ENCODE data around the gene PRR33. TPM values are rescaled to one million over a fixed set of nuclear protein-coding genes. Genes with fewer than 3 reads are reported as not detected.

The PRR33 gene
- total RNA-seq, 2 experiments from 2014 or later = not detected

DNA sequence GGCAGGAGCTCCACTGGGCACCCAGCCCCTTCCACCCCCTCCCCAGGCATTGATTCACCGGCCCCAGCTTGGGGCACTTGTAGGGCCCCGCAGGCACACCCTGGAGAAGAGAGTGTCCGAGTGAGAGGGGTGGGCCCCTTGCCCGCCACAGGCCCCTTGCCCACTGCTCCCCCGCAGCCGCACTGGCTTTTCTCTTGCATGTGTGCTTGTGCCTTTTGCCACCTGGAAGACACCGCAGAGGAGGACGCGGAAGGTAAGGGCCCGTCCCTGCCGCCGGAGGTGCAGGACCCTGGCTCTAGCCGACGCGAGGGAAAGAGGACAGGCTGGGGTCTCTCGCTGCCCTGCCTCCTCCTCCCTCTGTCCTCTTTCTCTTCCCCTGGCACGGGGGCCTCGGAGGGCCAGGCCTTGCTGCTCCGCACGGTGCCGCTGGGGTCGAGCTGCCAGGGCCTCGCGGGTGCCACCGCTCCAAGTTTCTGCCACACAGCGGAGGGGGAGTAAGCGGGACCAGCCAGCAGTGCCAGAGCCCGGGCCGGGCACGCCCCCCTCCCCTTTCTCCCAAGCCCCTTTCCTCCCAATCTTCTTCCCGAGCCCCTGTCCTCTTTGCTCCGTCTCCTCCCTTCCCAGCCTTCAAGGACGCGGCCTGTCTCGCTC lies 37.3 kb upstream of the PRR33 start:
- Histone ChIP-seq H3K4me3 (ENCODE audit: low read length) (no peak overlapping the region), H3K36me3 (ENCODE audit: insufficient read depth, low read length) (no peaks in the 10 kb centered on the region), H3K27me3 (ENCODE audit: control insufficient read depth in 1 of 2, insufficient read depth in 2 of 2, low read length in 2 of 2) (no peaks in the 10 kb centered on the region), H3K9me3 (ENCODE audit: control insufficient read depth in 1 of 2, insufficient read depth in 1 of 2, low read length in 2 of 2) (no peaks in the 10 kb centered on the region), H3K27ac (ENCODE audit: low read depth in 1 of 2, low read length in 2 of 2) (no peak overlapping the region), H3K4me1 (ENCODE audit: insufficient read depth, low read length) (peaks cover 9% of the 10 kb centered on the region)
- POLR2A ChIA-PET = no interaction called here
- DNase-seq (peak in 1 of 14 experiments; percentile 19), ATAC-seq (ENCODE audit: poor library complexity) (no peak)
- Mint-ChIP-seq H3K27ac (no peak overlapping the region), H3K27me3 (peaks cover under 1% of the 10 kb centered on the region), H3K36me3 (ENCODE audit: low read depth) (no peaks in the 10 kb centered on the region), H3K4me1 (ENCODE audit: low read depth) (peaks cover under 1% of the 10 kb centered on the region), H3K4me3 (no peak overlapping the region), H3K9me3 (no peaks in the 10 kb centered on the region)
- TF ChIP-seq, protein P1, sequence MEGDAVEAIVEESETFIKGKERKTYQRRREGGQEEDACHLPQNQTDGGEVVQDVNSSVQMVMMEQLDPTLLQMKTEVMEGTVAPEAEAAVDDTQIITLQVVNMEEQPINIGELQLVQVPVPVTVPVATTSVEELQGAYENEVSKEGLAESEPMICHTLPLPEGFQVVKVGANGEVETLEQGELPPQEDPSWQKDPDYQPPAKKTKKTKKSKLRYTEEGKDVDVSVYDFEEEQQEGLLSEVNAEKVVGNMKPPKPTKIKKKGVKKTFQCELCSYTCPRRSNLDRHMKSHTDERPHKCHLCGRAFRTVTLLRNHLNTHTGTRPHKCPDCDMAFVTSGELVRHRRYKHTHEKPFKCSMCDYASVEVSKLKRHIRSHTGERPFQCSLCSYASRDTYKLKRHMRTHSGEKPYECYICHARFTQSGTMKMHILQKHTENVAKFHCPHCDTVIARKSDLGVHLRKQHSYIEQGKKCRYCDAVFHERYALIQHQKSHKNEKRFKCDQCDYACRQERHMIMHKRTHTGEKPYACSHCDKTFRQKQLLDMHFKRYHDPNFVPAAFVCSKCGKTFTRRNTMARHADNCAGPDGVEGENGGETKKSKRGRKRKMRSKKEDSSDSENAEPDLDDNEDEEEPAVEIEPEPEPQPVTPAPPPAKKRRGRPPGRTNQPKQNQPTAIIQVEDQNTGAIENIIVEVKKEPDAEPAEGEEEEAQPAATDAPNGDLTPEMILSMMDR (IDR thresholded peaks at IDR 0.05) = no peak
- intact Hi-C loops (cut with DNase I, micrococcal nuclease) = no loop called here
- CTCF ChIA-PET = no interaction called here

DNA sequence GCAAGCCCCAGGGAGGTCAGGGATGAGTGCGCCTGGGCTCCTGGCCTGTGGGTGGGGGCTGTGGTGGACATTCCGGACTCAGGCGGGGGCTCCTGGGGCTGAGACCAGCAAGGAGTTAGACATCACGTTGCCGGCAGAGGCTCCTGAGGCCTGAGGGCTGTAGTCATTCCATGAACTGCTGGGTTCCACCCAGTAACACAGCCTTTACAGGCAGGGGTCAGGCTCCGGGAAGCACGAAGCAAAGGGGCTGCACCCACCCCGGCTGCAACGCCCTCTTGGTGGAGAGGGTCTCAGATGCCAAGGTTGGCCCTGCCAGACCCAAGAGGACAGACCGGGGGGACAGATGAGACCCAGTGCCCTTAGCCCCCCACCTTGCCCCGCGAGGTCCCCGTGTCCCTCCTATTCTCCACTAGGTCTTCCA lies 36.8 kb upstream of the PRR33 start:
- H3K4me3 ChIP-seq (ENCODE audit: low read length) = no peak overlapping the region
- DNase-seq = no peak
- no peak overlapping the region for H3K27ac ChIP-seq (ENCODE audit: low read depth in 1 of 2, low read length in 2 of 2)
- peaks cover 9% of the 10 kb centered on the region for H3K4me1 ChIP-seq (ENCODE audit: insufficient read depth, low read length)
- no peaks in the 10 kb centered on the region for H3K9me3 ChIP-seq (ENCODE audit: control insufficient read depth in 1 of 2, insufficient read depth in 1 of 2, low read length in 2 of 2)
- H3K4me1 Mint-ChIP-seq (ENCODE audit: low read depth) = peaks cover 6% of the 10 kb centered on the region
- CTCF ChIA-PET = no interaction called here
- POLR2A ChIA-PET = no interaction called here
- no peak overlapping the region for H3K27ac Mint-ChIP-seq
- peaks cover 6% of the 10 kb centered on the region for H3K27me3 Mint-ChIP-seq
- intact Hi-C loops (cut with DNase I, micrococcal nuclease) = no loop called here
- H3K36me3 Mint-ChIP-seq (ENCODE audit: low read depth) = no peaks in the 10 kb centered on the region
- ATAC-seq (ENCODE audit: poor library complexity) = no peak
- H3K27me3 ChIP-seq (ENCODE audit: control insufficient read depth in 1 of 2, insufficient read depth in 2 of 2, low read length in 2 of 2) = no peaks in the 10 kb centered on the region
- no peaks in the 10 kb centered on the region for H3K36me3 ChIP-seq (ENCODE audit: insufficient read depth, low read length)
- no peak overlapping the region for H3K4me3 Mint-ChIP-seq
- no peaks in the 10 kb centered on the region for H3K9me3 Mint-ChIP-seq
- TF ChIP-seq, protein P1 (IDR thresholded peaks at IDR 0.05) = no peak

DNA sequence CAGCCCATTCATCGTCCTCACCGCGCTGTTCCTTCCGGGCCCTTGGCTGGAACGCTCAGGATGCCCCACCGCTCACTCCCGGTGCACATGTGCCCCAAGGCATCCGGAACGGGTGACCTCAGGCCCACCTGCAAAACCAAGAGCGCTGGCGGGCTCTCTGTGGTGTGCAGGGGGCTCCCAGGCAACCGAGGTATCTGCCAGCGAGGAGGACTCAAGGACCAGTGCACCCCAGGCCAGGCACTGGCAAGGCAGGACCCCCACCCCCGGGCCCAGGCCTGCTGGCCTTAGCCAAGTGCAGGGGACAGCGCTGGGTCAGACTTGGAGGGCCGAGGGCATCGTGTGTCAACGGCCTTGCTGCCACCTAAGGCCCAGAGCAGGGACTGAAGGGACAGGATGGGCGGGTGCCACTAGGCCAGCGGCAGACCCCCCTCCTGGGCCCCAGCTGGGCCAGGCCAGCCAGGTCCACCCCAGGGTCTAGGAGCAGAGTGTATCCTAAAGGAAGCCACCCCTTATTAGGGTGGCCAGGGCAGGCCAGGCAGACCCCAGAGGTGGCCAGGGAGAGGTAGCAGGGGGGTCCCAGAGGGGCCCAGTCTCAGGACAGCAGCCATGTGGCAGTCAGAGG lies 36.3 kb upstream of the PRR33 start:
- Mint-ChIP-seq H3K27me3 (peaks cover 6% of the 10 kb centered on the region), H3K4me1 (ENCODE audit: low read depth) (peaks cover 7% of the 10 kb centered on the region), H3K9me3 (no peaks in the 10 kb centered on the region), H3K36me3 (ENCODE audit: low read depth) (no peaks in the 10 kb centered on the region), H3K4me3 (no peak overlapping the region), H3K27ac (no peak overlapping the region)
- no peaks in the 10 kb centered on the region for H3K9me3 ChIP-seq (ENCODE audit: control insufficient read depth in 1 of 2, insufficient read depth in 1 of 2, low read length in 2 of 2)
- TF ChIP-seq, protein P1 (IDR thresholded peaks at IDR 0.05) = no peak
- DNase-seq (no peak), ATAC-seq (ENCODE audit: poor library complexity) (no peak)
- H3K4me1 ChIP-seq (ENCODE audit: insufficient read depth, low read length) = peaks cover 9% of the 10 kb centered on the region
- CTCF ChIA-PET = no interaction called here
- no peak overlapping the region for H3K4me3 ChIP-seq (ENCODE audit: low read length)
- POLR2A ChIA-PET = no interaction called here
- intact Hi-C loops (cut with DNase I, micrococcal nuclease) = no loop called here
- no peaks in the 10 kb centered on the region for H3K27me3 ChIP-seq (ENCODE audit: control insufficient read depth in 1 of 2, insufficient read depth in 2 of 2, low read length in 2 of 2)
- H3K27ac ChIP-seq (ENCODE audit: low read depth in 1 of 2, low read length in 2 of 2) = no peak overlapping the region
- H3K36me3 ChIP-seq (ENCODE audit: insufficient read depth, low read length) = no peaks in the 10 kb centered on the region

Data from CD4-positive, alpha-beta T cell (primary cell).